HCEC 1CT (cell line): ENCODE data around the gene RHOC.
A peak's percentile ranks its signal among the peaks of the same experiment; 100 is the strongest.

Experiments
- DNase-seq: peaks from one replicate; pipeline ENCODE4 v3.0.0-alpha.2; 2017

RHOC gene

GRCh38 chr1:112675728-112676381 is 31.1 kb downstream of the RHOC start:
- DNase-seq: no peak

- no peak for DNase-seq
Observed at GRCh38 chr1:112674986-112675727, 31.8 kb downstream of the RHOC start.

GRCh38 chr1:112674440-112674985 is 32.4 kb downstream of the RHOC start, which contains the start of gene MOV10:
TSS of gene MOV10 (plus strand) at chr1:112674659. CDS start at chr1:112674913, 254 bp downstream.
- peak; percentile 68 for DNase-seq

GRCh38 chr1:112673592-112674439 is 33.1 kb downstream of the RHOC start:
- peak; percentile 73 for DNase-seq

- DNase-seq: no peak
Observed at GRCh38 chr1:112672842-112673241, 34.1 kb downstream of the RHOC start.

GRCh38 chr1:112672009-112672408 is 34.9 kb downstream of the RHOC start:
- no peak for DNase-seq

- DNase-seq: no peak
Observed at GRCh38 chr1:112666946-112667345, 40.0 kb downstream of the RHOC start.

- no peak for DNase-seq
Observed at GRCh38 chr1:112665857-112666256, 41.1 kb downstream of the RHOC start.

- DNase-seq: no peak
Observed at GRCh38 chr1:112651205-112651604, 55.7 kb downstream of the RHOC start.
